ENCODE data around the gene ESRP2.

The ESRP2 gene

GRCh38 chr16:68236137-68236825 lies 354 bp upstream of the ESRP2 start:
- TF ChIP-seq EP300 (IDR thresholded peaks at IDR 0.05; ENCODE audit: borderline replicate concordance): no peak
- 0 out of 2 replicates have a peak, but pooled peaks have one; percentile 10 for TF ChIP-seq TCF12 (IDR thresholded peaks at IDR 0.05; ENCODE audit: low read depth)
- no peak for TF ChIP-seq CEBPB (IDR thresholded peaks at IDR 0.05)
- peak; percentile 96 for TF ChIP-seq USF1 (IDR thresholded peaks at IDR 0.05)
- no peak for TF ChIP-seq ZBTB7A (IDR thresholded peaks at IDR 0.05; ENCODE audit: low read depth)
- peak; percentile 46; the same call in 1 of the 2 replicates for TF ChIP-seq TAF1 (IDR thresholded peaks at IDR 0.05; ENCODE audit: low read depth)
- no peak for TF ChIP-seq REST (IDR thresholded peaks at IDR 0.05; ENCODE audit: low read depth)
- no peak for TF ChIP-seq RAD21 (IDR thresholded peaks at IDR 0.05; ENCODE audit: low read depth)
- TF ChIP-seq TEAD4 (IDR thresholded peaks at IDR 0.05): no peak
- TF ChIP-seq NFIC (IDR thresholded peaks at IDR 0.05): peak; percentile 48; the same call in 1 of the 2 replicates
- TF ChIP-seq FOXM1 (IDR thresholded peaks at IDR 0.05; ENCODE audit: borderline replicate concordance, low read depth): no peak
- no peak for TF ChIP-seq CREB1 (IDR thresholded peaks at IDR 0.05; ENCODE audit: low read depth)
- no peak for TF ChIP-seq YY1 (IDR thresholded peaks at IDR 0.05; ENCODE audit: low read depth)
- no peak; the same call in 1 of the 2 replicates for TF ChIP-seq MAX (IDR thresholded peaks at IDR 0.05)
- TF ChIP-seq EGR1 (IDR thresholded peaks at IDR 0.05): peak; percentile 28; the same call in 1 of the 2 replicates

- TF ChIP-seq TCF12 (IDR thresholded peaks at IDR 0.05; ENCODE audit: low read depth) (peak; percentile 17; the same call in 1 of the 2 replicates), USF1 (IDR thresholded peaks at IDR 0.05) (no peak), NFIC (IDR thresholded peaks at IDR 0.05) (no peak), CEBPB (IDR thresholded peaks at IDR 0.05) (no peak), YY1 (IDR thresholded peaks at IDR 0.05; ENCODE audit: low read depth) (no peak), EP300 (IDR thresholded peaks at IDR 0.05; ENCODE audit: borderline replicate concordance) (no peak), MAX (IDR thresholded peaks at IDR 0.05) (peak; percentile 84), ZBTB7A (IDR thresholded peaks at IDR 0.05; ENCODE audit: low read depth) (peak; percentile 28), TAF1 (IDR thresholded peaks at IDR 0.05; ENCODE audit: low read depth) (no peak), RAD21 (IDR thresholded peaks at IDR 0.05; ENCODE audit: low read depth) (no peak), CREB1 (IDR thresholded peaks at IDR 0.05; ENCODE audit: low read depth) (no peak), EGR1 (IDR thresholded peaks at IDR 0.05) (peak; percentile 46; the same call in 1 of the 2 replicates), FOXM1 (IDR thresholded peaks at IDR 0.05; ENCODE audit: borderline replicate concordance, low read depth) (no peak), REST (IDR thresholded peaks at IDR 0.05; ENCODE audit: low read depth) (no peak), TEAD4 (IDR thresholded peaks at IDR 0.05) (no peak)
These were observed 630 bp downstream of the ESRP2 start for GRCh38 chr16:68235108-68235886.

- TF ChIP-seq REST (IDR thresholded peaks at IDR 0.05; ENCODE audit: low read depth) (no peak), ZBTB7A (IDR thresholded peaks at IDR 0.05; ENCODE audit: low read depth) (no peak), TAF1 (IDR thresholded peaks at IDR 0.05; ENCODE audit: low read depth) (no peak; the same call in none of the 2 replicates), MAX (IDR thresholded peaks at IDR 0.05) (peak; percentile 84), TCF12 (IDR thresholded peaks at IDR 0.05; ENCODE audit: low read depth) (peak; percentile 99), EGR1 (IDR thresholded peaks at IDR 0.05) (peak; percentile 62), TEAD4 (IDR thresholded peaks at IDR 0.05) (peak; percentile 65), CREB1 (IDR thresholded peaks at IDR 0.05; ENCODE audit: low read depth) (peak; percentile 35; the same call in 1 of the 2 replicates), EP300 (IDR thresholded peaks at IDR 0.05; ENCODE audit: borderline replicate concordance) (peak; percentile 89), YY1 (IDR thresholded peaks at IDR 0.05; ENCODE audit: low read depth) (peak; percentile 69), FOXM1 (IDR thresholded peaks at IDR 0.05; ENCODE audit: borderline replicate concordance, low read depth) (peak; percentile 78; the same call in 1 of the 2 replicates), NFIC (IDR thresholded peaks at IDR 0.05) (peak; percentile 99), RAD21 (IDR thresholded peaks at IDR 0.05; ENCODE audit: low read depth) (peak; percentile 28), CEBPB (IDR thresholded peaks at IDR 0.05) (no peak), USF1 (IDR thresholded peaks at IDR 0.05) (no peak; the same call in 1 of the 2 replicates)
These were observed 1.5 kb downstream of the ESRP2 start for GRCh38 chr16:68234188-68235107.

All from Ishikawa (cell line).